Activated CD4-positive, alpha-beta memory T cell treated with anti-CD3 and anti-CD28 coated beads, Interleukin-2, amount 10 ng/mL, durations not matched to agents 7 days and 5 days (primary cell): ENCODE results near the gene TNK2. TPM values are rescaled to one million over a fixed set of nuclear protein-coding genes. Genes with fewer than 3 reads are reported as not detected.

Experiments used
- CTCF ChIA-PET: fragments of 350-600 bp; sonication (Branson Sonifier 250); formaldehyde crosslinking; loops from one replicate; lab custom pipeline; 2021; ENCODE audit warnings: antibody characterized with exemption, inconsistent platforms; lab: Charles Lee
- POLR2A ChIA-PET: fragments of 350-600 bp; sonication (Branson Sonifier 250); formaldehyde crosslinking; loops from one replicate; lab custom pipeline; 2021; ENCODE audit warnings: antibody characterized with exemption; lab: Charles Lee
- DNase-seq: peaks from one replicate; pipeline ENCODE4 v3.0.0-alpha.2; 2020
- H3K27ac Mint-ChIP-seq: one replicate; pipeline ENCODE4 v1.8.0; 2021; ENCODE audit warnings: mild to moderate bottlenecking, mixed read lengths
- H3K27me3 Mint-ChIP-seq: one replicate; pipeline ENCODE4 v1.8.0; 2021; ENCODE audit warnings: mixed read lengths
- H3K36me3 Mint-ChIP-seq: one replicate; pipeline ENCODE4 v1.8.0; 2021; ENCODE audit warnings: low read depth, mixed read lengths
- H3K4me1 Mint-ChIP-seq: one replicate; pipeline ENCODE4 v1.8.0; 2021; ENCODE audit warnings: mixed read lengths
- H3K4me3 Mint-ChIP-seq: one replicate; pipeline ENCODE4 v1.8.0; 2021; ENCODE audit warnings: mild to moderate bottlenecking, mixed read lengths
- H3K9me3 Mint-ChIP-seq: one replicate; pipeline ENCODE4 v1.8.0; 2021; ENCODE audit warnings: mixed read lengths
- total RNA-seq, 2 experiments: library from RNA; stranded (reverse); gene quantifications; one replicate each; pipeline ENCODE4 v1.2.3, GENCODE V29; 2021

TNK2 gene
- total RNA-seq, 2 experiments from 2014 or later: 113 to 115 TPM

DNA sequence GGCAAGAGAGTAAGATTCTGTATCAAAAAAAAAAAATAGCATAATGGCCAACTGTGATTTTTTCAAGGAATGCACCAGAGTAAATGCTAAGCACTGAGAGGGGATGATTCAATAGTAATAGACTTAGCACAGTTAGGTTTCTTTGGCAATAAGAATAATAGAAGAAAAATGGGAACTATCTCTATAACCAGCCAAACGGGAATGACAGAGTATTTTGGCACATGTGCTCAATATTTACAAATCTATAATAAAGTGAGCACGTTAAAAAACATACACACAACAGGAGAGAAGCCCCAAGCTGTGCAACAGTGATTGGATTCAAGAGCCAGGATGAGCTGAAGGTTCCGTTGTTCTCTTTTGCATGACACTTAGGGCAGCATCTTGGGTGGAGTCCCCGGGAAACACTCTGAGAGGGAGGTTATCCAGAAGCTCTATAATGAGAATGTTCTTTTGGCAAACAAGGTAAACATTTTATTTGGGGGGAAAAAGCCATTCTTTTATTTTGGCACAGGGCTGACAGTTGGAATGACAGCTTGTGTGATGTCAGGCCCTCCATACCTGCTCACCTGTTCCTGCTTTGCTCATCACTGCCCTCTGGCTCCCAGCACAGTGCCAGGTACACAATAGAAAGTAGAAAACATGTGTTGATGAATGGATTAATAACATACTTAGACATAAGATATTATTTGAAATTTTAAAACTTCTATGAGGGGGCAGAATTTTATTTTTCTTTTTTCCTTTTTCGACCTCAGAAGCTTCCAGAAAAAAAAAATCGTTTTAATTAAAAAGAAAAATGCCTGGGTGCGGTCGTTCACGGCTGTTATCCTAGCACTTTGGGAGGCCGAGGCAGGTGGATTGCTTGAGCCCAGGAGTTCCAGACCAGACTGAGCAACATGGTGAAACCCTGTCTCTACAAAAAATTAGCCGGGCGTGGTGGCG is 52.6 kb downstream of the TNK2 start:
- POLR2A ChIA-PET: interaction anchor here (1.3 kb wide), 1 partner anchor 53 kb away, joined by 3 read pairs; the partner anchor contains the start of gene TNK2

DNA sequence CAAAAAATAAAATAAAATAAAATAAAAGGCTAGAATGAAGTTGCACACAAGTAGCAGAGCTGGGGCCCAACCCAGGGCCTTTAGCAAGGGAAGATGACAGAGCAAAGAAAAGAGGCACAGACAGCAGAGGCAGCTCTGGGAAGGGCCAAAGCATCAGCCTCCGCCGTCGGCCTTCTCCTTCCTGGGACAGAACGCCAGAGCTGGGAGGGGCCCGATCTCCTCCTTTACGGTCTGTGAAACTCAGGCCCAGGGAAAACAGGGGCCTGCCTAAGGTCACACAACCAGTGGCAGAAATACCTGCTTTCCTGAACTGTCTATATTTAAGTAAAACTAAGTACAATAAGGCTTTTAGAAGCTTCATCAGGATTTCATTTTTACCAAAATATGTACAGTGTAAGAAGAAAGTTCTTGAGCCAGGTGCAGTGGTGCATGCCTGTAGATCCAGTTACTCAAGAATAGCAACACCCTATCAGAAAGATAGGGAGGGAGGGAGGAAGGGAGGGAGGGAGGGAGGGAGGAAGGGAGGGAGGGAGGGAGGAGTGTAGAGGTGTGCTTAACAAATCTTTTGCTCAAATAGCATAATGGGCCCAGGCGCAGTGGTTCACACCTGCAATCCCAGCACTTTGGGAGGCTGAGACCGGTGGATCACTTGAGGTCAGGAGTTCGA is 53.6 kb downstream of the TNK2 start:
- Mint-ChIP-seq H3K27ac (no peak overlapping the region), H3K9me3 (no peaks in the 10 kb centered on the region), H3K36me3 (no peaks in the 10 kb centered on the region), H3K4me3 (no peak overlapping the region), H3K27me3 (peaks cover 3% of the 10 kb centered on the region), H3K4me1 (peaks cover 12% of the 10 kb centered on the region)
- ChIA-PET POLR2A (no interaction called here), CTCF (interaction anchor here (0.8 to 1.8 kb wide), 2 partner anchors 11 to 53 kb away, joined by 3 read pairs; partner anchors contain the start of gene TNK2)
- no peak for DNase-seq

More for the DNA sequence above, 52.6 kb downstream of the TNK2 start:
- H3K4me3 Mint-ChIP-seq: no peak overlapping the region
- CTCF ChIA-PET: interaction anchor here (0.6 to 4.8 kb wide), 6 partner anchors 22 to 114 kb away, joined by 3 to 61 read pairs (median 3); partner anchors contain the start of gene TNK2
- H3K9me3 Mint-ChIP-seq: no peaks in the 10 kb centered on the region
- peaks cover 12% of the 10 kb centered on the region for H3K4me1 Mint-ChIP-seq
- H3K27ac Mint-ChIP-seq: no peak overlapping the region
- no peaks in the 10 kb centered on the region for H3K36me3 Mint-ChIP-seq
- no peak for DNase-seq
- peaks cover 5% of the 10 kb centered on the region for H3K27me3 Mint-ChIP-seq

DNA sequence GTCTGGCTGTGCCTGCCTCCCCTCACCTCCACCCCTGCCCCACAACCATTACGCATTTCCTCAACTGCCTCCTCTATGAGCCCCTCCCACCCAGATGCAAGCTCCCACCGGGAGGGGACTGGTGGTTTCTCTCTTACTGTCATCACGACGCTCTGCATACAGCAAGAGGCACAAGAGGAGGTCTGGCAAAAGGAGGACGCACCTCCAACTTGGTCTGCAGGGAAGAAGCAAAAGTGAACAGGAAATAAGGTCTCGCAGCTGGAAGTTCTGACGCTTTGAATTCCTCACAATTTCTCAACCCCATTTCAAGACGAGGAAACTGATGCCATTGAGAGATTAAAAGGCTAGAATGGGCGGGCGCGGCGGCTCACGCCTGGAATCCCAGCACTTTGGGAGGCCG is 54.4 kb downstream of the TNK2 start:
- no peak for DNase-seq
- no peak overlapping the region for H3K4me3 Mint-ChIP-seq
- CTCF ChIA-PET: interaction anchor here (1.8 kb wide), 1 partner anchor 54 kb away, joined by 3 read pairs; the partner anchor contains the start of gene TNK2
- H3K4me1 Mint-ChIP-seq: peaks cover 7% of the 10 kb centered on the region
- H3K27me3 Mint-ChIP-seq: no peaks in the 10 kb centered on the region
- H3K36me3 Mint-ChIP-seq: no peaks in the 10 kb centered on the region
- H3K27ac Mint-ChIP-seq: no peak overlapping the region
- POLR2A ChIA-PET: no interaction called here
- no peaks in the 10 kb centered on the region for H3K9me3 Mint-ChIP-seq

DNA sequence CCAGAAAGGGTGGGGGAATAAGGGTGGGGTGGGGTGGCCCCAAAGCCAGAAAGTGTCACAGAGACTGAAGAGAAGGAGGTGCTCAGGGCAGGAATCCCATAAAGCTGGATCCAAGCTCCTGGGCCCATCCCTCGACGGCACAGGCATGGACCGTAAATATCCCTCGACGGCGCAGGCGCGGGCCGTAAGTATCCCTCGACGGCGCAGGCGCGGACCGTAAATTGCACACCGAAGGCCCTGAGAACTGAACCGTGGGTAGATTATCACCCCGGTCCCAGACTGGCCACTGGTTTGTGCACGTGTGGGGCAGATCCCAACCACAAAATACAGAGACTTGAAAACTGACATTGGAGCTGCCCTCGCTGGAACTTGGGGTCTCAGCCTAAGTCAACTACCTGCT is 55.3 kb downstream of the TNK2 start:
- CTCF ChIA-PET: interaction anchor here (0.5 to 5.2 kb wide), 4 partner anchors 8 to 480 kb away, joined by 3 to 46 read pairs (median 4); partner anchors contain the start of gene TNK2
- Mint-ChIP-seq H3K9me3 (no peaks in the 10 kb centered on the region), H3K27me3 (no peaks in the 10 kb centered on the region), H3K27ac (no peak overlapping the region), H3K36me3 (no peaks in the 10 kb centered on the region), H3K4me1 (peaks cover 7% of the 10 kb centered on the region), H3K4me3 (no peak overlapping the region)
- no peak for DNase-seq
- POLR2A ChIA-PET: no interaction called here

DNA sequence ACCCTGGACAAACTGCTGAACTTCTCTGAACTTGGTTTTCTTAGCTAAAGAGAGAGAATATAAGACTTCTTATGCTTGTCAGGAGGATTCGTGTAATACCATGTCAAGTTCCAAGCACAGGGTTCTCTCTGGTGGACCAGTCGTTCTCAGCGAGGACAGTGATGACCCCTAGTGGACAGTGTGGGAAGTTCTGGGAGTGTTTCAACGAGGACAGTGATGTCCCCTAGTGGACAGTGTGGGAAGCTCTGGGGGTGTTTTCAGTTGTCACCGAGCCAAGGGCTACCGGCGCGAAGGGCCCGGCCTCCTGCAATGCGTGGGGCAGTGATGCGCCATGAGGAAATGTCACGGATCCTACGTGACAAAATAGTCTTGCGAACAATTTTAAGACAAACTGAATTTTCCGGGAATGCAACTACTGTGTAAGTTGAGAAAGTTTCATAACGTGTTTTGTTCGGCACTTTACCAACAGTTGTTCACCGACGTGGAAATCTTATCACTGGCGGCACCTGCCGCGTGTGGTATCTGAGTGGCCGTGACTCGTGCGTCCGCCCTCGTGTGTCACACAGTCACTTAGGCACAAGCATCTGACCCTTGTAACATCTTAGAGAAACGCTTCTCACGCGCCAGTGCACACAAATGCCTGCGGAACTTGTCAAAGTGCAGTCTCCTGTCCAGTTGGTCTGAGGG is 57.4 kb downstream of the TNK2 start:
- Mint-ChIP-seq H3K27me3 (no peaks in the 10 kb centered on the region), H3K9me3 (no peaks in the 10 kb centered on the region), H3K27ac (no peak overlapping the region), H3K36me3 (no peaks in the 10 kb centered on the region), H3K4me1 (peaks cover 7% of the 10 kb centered on the region), H3K4me3 (peak overlapping the region; percentile 2)
- ChIA-PET CTCF (interaction anchor here (0.6 to 5.2 kb wide), 39 partner anchors 8 to 545 kb away, joined by 3 to 46 read pairs (median 4); partner anchors contain the start of genes MUC20 and TNK2), POLR2A (interaction anchor here (1.0 to 1.2 kb wide), 2 partner anchors 57 to 308 kb away, joined by 3 to 5 read pairs; partner anchors contain the start of genes PPP1R2 and TNK2)
- DNase-seq: peak; percentile 91

DNA sequence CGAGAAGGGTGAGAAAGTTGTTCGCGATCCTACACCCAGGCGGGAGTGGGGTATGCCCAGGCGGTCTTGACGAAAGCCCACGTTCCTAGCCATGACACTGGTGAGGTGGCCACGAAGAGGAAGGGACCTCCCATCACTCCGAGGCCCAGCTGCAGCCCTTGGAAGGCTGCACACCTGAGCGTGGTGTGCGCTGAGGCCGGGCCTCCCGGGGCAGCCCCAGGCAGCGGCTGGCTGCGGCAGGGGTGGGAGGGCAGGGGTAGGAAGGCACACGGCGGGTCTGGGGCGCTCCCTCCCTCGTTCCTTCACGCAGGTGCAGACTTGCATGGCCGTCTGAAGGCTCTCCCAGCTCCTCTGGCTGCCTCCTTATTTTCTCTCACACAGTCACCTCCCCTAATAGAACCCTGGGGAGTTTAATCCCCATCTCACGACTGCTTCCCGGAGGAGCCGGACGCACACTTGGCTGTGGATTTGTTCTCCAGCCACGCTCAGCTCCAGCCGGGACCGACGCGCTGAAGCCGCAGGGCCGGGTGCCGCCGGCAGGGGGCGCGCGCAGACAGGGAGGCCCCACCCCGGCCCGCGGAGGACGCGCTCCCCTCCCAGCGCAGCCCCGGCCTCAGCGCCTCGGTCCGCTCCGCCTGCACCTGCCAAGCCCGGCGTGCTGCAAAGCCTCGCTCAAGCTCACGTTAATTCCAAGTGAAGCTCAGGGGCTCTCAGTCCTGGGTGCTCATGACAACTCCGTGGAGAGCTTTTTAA is 58.9 kb downstream of the TNK2 start:
- Mint-ChIP-seq H3K4me3 (no peak overlapping the region), H3K36me3 (no peaks in the 10 kb centered on the region), H3K27ac (no peak overlapping the region), H3K4me1 (peaks cover 7% of the 10 kb centered on the region), H3K9me3 (no peaks in the 10 kb centered on the region), H3K27me3 (no peaks in the 10 kb centered on the region)
- POLR2A ChIA-PET: no interaction called here
- CTCF ChIA-PET: interaction anchor here (0.6 to 5.2 kb wide), 35 partner anchors 9 to 734 kb away, joined by 3 to 46 read pairs (median 5); partner anchors contain the start of genes MUC20 and TNK2
- DNase-seq: no peak

DNA sequence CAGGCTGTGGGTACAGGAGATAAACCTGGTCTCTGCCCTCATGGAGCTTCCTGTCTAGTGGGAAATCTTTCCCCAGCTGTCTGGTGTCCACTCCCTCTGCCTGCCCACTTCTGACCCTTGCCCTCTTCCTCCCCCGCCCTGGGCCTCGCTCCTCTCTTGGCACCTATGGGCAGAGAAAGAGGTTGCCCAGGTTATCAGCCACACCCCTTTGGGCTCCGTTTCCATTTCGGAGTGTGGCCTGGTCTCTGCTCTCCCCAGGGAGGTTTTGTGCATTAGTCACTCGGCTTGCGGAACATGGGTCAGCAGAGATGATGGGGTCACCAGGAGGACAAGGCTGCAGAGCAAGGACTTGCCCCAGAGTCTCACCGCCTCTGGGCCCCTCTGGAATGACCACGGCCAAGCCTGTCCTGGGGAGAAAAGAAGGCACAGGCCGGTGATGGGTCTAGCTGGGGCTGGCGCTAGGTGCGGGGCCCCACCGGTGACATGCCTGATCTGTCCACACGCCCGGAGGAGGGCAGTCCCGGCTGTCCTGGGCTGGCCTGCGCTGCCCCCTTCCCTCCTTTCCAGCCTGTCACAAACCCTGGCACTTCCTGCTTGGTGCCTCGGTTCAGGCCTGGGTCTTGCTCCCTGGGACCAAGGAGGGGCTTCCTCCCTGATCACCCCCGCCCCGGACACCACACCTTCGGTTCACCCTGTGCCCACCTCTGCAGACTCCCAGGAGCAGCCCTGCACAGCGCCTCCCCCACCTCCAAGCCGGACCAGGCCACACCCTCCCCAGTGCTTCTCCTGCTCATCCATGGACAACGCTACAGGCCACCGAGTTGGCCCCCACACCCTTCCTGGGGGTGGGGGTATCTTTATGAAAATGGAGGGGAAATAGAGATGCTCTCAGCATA is 61.0 kb downstream of the TNK2 start:
- H3K9me3 Mint-ChIP-seq: no peaks in the 10 kb centered on the region
- no peak for DNase-seq
- H3K4me3 Mint-ChIP-seq: no peak overlapping the region
- peaks cover 2% of the 10 kb centered on the region for H3K27me3 Mint-ChIP-seq
- no peak overlapping the region for H3K27ac Mint-ChIP-seq
- H3K36me3 Mint-ChIP-seq: no peaks in the 10 kb centered on the region
- peaks cover 7% of the 10 kb centered on the region for H3K4me1 Mint-ChIP-seq
- ChIA-PET CTCF (no interaction called here), POLR2A (no interaction called here)

DNA sequence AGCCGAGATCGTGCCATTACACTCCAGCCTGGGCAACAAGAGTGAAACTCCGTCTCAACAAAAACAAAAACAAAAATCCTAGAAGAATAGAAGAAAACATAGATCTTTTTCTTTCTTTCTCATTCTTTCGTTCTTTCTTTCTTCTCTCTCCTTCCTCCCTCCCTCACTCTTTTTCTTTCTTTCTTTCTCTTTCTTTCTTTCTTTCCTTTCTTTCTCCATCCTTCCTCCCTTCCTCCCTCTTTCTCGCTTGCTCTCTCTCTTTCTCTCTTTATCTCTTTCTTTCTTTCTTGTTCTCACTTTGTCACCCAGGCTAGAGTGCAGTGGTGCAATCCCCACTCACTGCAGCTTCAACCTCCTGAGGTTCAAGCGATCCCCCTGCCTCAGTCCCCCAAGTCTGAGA is 62.9 kb downstream of the TNK2 start:
- DNase-seq: no peak
- H3K27ac Mint-ChIP-seq: no peak overlapping the region
- H3K4me1 Mint-ChIP-seq: no peaks in the 10 kb centered on the region
- peaks cover 2% of the 10 kb centered on the region for H3K27me3 Mint-ChIP-seq
- H3K9me3 Mint-ChIP-seq: no peaks in the 10 kb centered on the region
- ChIA-PET POLR2A (no interaction called here), CTCF (no interaction called here)
- H3K4me3 Mint-ChIP-seq: no peak overlapping the region
- H3K36me3 Mint-ChIP-seq: no peaks in the 10 kb centered on the region

DNA sequence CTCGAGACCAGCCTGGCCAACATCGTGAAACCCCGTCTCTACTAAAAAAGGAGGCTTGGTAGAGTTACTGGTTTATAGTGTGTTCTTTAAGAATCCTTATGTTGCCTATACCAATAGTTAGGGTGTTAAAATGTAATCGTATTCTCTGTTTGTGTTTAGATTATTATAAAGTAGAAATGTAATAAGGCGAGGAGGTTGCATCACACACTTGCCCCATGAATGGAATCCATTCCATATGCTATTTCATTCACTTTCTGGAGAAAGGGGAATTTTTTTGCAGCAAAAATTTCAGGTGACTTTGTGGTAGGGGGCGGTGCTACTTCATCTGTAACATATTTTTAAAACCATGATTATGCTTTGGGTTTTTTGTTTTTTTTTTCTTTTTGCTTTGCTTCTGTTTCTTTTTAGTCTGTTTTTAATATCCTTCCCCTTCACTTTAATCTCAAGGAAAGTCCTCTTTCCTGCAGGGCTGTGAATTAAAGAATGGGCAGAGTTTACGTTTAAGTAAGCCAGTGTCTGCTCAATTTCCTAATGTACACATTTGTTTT is 63.6 kb downstream of the TNK2 start:
- ChIA-PET CTCF (interaction anchor here (1.2 to 1.6 kb wide), 2 partner anchors 10 to 15 kb away, joined by 3 read pairs; no protein-coding TSS in a partner anchor), POLR2A (no interaction called here)
- no peak for DNase-seq
- Mint-ChIP-seq H3K27me3 (peaks cover 2% of the 10 kb centered on the region), H3K27ac (no peak overlapping the region), H3K4me1 (no peaks in the 10 kb centered on the region), H3K4me3 (no peak overlapping the region), H3K9me3 (no peaks in the 10 kb centered on the region), H3K36me3 (no peaks in the 10 kb centered on the region)

DNA sequence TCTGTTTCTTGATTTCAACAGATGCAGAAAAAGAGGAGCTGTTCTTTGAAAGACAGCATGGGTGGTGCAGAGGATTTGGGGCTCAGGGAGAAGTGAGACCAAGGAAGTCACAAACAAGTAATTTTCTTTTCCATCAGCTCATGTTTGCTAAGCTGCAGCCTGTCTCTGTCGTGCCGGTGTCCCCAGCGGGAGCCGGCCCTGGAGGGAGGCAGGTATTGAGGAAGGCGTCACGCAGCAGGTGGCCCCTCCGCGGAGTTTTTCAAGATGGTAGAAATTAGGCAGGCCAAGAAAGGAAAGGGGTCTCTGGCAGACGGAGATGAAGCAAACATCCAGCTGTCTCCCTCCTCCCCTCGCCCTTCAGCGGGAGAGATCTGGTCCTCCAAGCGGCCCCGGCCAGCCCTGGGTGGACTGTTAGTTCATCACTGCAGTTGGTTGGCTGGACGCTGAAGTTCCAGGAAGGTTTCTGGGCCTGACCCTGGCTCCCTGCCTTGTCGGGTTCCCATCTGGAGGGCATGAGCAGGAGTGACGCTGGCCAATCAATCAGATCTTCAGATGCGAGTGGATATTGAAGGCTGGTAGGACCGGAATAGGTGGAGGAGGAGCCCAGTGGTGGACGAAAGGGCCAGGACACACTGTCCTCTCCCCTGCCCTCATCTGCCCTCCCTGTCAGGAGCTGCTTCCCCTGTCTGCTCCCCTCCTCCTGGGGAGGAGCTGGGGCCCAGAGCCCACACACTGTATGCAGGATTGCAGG is 68.9 kb downstream of the TNK2 start:
- peaks cover 10% of the 10 kb centered on the region for H3K27me3 Mint-ChIP-seq
- POLR2A ChIA-PET: interaction anchor here (0.6 kb wide), 1 partner anchor 429 kb away, joined by 3 read pairs; no protein-coding TSS in a partner anchor

More for the DNA sequence above, 68.9 kb downstream of the TNK2 start:
- Mint-ChIP-seq H3K9me3 (no peaks in the 10 kb centered on the region), H3K4me3 (no peak overlapping the region), H3K4me1 (no peaks in the 10 kb centered on the region), H3K36me3 (no peaks in the 10 kb centered on the region), H3K27ac (no peak overlapping the region)
- CTCF ChIA-PET: interaction anchor here (0.8 to 4.3 kb wide), 3 partner anchors 11 to 80 kb away, joined by 3 to 36 read pairs (median 3); no protein-coding TSS in a partner anchor
- DNase-seq: no peak
